ENCODE measurements around the gene AP1AR.

The AP1AR gene

DNA sequence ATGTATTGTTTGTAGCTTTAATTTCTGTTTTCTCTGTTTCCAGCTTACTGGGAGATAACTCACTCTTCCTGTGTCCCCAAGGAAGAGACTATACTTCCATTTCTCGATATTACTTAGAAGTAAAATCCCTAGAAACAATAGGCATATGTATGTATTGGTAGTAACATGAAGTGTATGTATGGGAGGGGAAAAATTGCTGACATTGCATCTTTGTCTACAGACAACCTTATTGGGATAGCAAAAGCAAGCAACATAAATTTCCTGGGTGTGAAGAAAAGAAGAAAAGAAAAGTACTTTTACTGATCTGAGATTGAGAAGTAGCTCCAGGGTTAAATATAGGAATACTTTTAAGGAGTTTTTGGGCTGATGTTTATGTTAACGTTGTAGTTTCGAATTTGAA, 15.4 kb downstream of the AP1AR start:
- DNase-seq (ENCODE audit: low read depth): no peak
- TF ChIP-seq, protein P1, sequence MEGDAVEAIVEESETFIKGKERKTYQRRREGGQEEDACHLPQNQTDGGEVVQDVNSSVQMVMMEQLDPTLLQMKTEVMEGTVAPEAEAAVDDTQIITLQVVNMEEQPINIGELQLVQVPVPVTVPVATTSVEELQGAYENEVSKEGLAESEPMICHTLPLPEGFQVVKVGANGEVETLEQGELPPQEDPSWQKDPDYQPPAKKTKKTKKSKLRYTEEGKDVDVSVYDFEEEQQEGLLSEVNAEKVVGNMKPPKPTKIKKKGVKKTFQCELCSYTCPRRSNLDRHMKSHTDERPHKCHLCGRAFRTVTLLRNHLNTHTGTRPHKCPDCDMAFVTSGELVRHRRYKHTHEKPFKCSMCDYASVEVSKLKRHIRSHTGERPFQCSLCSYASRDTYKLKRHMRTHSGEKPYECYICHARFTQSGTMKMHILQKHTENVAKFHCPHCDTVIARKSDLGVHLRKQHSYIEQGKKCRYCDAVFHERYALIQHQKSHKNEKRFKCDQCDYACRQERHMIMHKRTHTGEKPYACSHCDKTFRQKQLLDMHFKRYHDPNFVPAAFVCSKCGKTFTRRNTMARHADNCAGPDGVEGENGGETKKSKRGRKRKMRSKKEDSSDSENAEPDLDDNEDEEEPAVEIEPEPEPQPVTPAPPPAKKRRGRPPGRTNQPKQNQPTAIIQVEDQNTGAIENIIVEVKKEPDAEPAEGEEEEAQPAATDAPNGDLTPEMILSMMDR (conservative IDR thresholded peaks at IDR 0.05; ENCODE audit: control insufficient read depth, insufficient read depth, low read depth, low read length): no peak
- H3K4me3 ChIP-seq (ENCODE audit: control insufficient read depth, low read depth, low read length): no peak overlapping the region

DNA sequence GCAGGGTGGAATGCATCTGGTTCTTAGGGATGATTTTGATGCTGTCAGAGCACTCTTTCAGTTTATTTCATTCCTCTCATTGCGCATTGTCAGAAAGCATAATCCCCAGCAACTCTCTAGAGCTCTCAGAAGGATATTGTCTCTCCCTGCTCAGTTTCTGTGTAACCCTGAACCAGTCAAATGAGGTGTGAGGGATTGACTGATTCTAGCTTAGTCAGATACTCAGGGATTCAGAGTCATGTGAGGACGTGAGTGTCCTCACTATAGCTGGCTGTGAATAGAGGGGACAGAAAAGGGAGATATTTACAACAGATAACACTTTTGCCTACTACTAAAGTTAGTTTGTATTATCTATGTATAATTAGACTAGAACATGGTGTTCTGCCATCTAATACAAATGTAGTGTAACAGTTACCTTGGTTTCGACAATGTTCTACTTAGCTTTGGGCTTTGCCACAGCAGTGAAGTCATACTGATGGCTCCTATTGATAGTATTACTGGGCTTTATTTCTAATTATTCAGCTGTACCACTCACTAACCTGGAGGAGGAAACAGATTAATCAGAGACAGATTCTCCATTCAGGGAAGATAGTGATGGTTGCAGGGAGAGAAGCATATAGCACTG, 19.5 kb downstream of the AP1AR start:
- H3K4me3 ChIP-seq (ENCODE audit: control insufficient read depth, low read depth, low read length): no peak overlapping the region
- TF ChIP-seq, protein P1 (conservative IDR thresholded peaks at IDR 0.05; ENCODE audit: control insufficient read depth, insufficient read depth, low read depth, low read length): no peak
- peak; percentile 38 for DNase-seq (ENCODE audit: low read depth)

DNA sequence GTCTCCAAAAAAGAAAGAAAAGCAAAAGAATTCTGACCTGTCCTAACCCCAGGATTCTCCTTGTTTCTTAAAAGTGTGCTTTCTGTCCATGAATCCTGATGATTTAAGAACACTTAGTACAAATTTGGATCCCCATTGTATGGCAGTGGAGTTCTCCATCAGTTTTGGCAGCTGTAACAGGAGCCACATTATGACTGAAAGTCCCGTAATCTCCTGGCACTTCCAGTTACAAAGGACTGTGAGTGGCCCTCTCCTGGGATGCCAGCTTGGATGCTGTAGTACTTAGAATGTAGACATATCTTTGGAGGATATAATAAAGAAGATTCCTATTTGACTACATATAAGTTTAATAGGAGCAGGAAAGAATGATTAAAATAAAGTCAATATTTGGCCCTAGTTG, 20.6 kb downstream of the AP1AR start:
- no peak overlapping the region for H3K4me3 ChIP-seq (ENCODE audit: control insufficient read depth, low read depth, low read length)
- no peak for DNase-seq (ENCODE audit: low read depth)
- TF ChIP-seq, protein P1 (conservative IDR thresholded peaks at IDR 0.05; ENCODE audit: control insufficient read depth, insufficient read depth, low read depth, low read length): no peak

- H3K4me3 ChIP-seq (ENCODE audit: control insufficient read depth, low read depth, low read length): no peak overlapping the region
- TF ChIP-seq, protein P1 (conservative IDR thresholded peaks at IDR 0.05; ENCODE audit: control insufficient read depth, insufficient read depth, low read depth, low read length): no peak
- DNase-seq (ENCODE audit: low read depth): no peak
These were observed 21.9 kb downstream of the AP1AR start for GRCh38 chr4:112253382-112254000.

DNA sequence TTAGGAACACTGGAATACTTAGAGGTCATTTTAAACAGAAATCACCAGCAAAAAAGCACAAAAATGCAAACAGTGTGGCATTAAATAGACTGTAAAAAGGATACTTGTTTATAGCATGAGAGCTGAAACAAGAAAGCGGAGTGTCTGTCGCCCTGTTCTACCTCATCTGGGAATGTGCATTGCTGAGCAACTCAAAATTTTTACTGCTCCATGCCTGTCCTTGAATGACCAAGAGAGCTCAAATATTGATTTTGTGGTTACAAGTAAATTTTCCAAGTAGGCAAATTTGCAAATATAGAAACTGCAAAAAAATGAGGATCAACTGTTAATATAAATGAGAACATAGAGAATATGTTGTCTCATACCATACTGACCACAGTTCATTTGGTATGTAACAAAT, 25.5 kb downstream of the AP1AR start:
- no peak for DNase-seq (ENCODE audit: low read depth)
- H3K4me3 ChIP-seq (ENCODE audit: control insufficient read depth, low read depth, low read length): no peak overlapping the region
- TF ChIP-seq, protein P1 (conservative IDR thresholded peaks at IDR 0.05; ENCODE audit: control insufficient read depth, insufficient read depth, low read depth, low read length): no peak

GRCh38 chr4:112266823-112267222, 35.2 kb downstream of the AP1AR start:
- peak; percentile 57 for DNase-seq (ENCODE audit: low read depth)
- H3K4me3 ChIP-seq (ENCODE audit: control insufficient read depth, low read depth, low read length): no peak overlapping the region
- TF ChIP-seq, protein P1 (conservative IDR thresholded peaks at IDR 0.05; ENCODE audit: control insufficient read depth, insufficient read depth, low read depth, low read length): peak; percentile 49

All from fibroblast of mammary gland (primary cell).